H1 (cell line): ENCODE data around the gene UBR1. TPM values are rescaled to one million over a fixed set of nuclear protein-coding genes. Genes with fewer than 3 reads are reported as not detected.
A peak's percentile ranks its signal among the peaks of the same experiment; 100 is the strongest.

Experiments
- CTCF ChIA-PET: fragments of 300-600 bp; sonication (Branson Sonifier 250); formaldehyde crosslinking; loops from one replicate; lab custom pipeline; 2021; ENCODE audit not compliant: partially characterized antibody; lab: Charles Lee
- POLR2A ChIA-PET: fragments of 300-600 bp; sonication (Branson Sonifier 250); formaldehyde crosslinking; loops from one replicate; lab custom pipeline; 2021; ENCODE audit warnings: inconsistent platforms; ENCODE audit not compliant: partially characterized antibody; lab: Charles Lee
- DNase-seq, 2 experiments: peaks; one replicate each; pipeline versions ENCODE4 v3.0.0 to v3.0.0-alpha.2; 2010 to 2022; ENCODE audit warnings: low spot score in 2 of 2, low read depth in 1 of 2, mixed read lengths in 1 of 2
- FAIRE-seq: peaks from 2 replicates; lab custom pipeline; 2011; peaks lifted over from hg19 to GRCh38; lab: Jason Lieb, UNC
- H2AFZ ChIP-seq: 2 replicates; pipeline ENCODE4 v1.8.1; 2012; ENCODE audit warnings: low read length, inconsistent platforms
- H2AK5ac ChIP-seq: 2 replicates; pipeline ENCODE4 v1.6.1; 2013; ENCODE audit warnings: low read depth, low read length
- H2BK120ac ChIP-seq: replicated peaks from 2 replicates; pipeline ENCODE3; 2013; ENCODE audit warnings: low read depth, low read length, inconsistent platforms
- H2BK12ac ChIP-seq: 2 replicates; pipeline ENCODE4 v1.6.1; 2013; ENCODE audit warnings: low read depth, low read length
- H2BK15ac ChIP-seq: 2 replicates; pipeline ENCODE4 v1.6.1; 2013; ENCODE audit warnings: low read length
- H2BK20ac ChIP-seq: 2 replicates; pipeline ENCODE4 v1.6.1; 2013; ENCODE audit warnings: low read length
- H2BK5ac ChIP-seq: 2 replicates; pipeline ENCODE4 v1.6.1; 2013; ENCODE audit warnings: low read depth, low read length
- H3K14ac ChIP-seq: 2 replicates; pipeline ENCODE4 v1.6.1; 2013; ENCODE audit warnings: inconsistent platforms; ENCODE audit not compliant: insufficient read length
- H3K18ac ChIP-seq: 2 replicates; pipeline ENCODE4 v1.6.1; 2013; ENCODE audit warnings: low read length; ENCODE audit errors: extremely low read depth
- H3K23ac ChIP-seq: 2 replicates; pipeline ENCODE4 v1.6.1; 2013; ENCODE audit warnings: inconsistent platforms; ENCODE audit not compliant: insufficient read length
- H3K23me2 ChIP-seq: 2 replicates; pipeline ENCODE4 v1.6.1; 2013; ENCODE audit warnings: low read depth, low read length
- H3K27ac ChIP-seq: 2 replicates; pipeline ENCODE4 v1.6.1; 2011; ENCODE audit warnings: low read depth, low read length, inconsistent platforms
- H3K27me3 ChIP-seq, 4 experiments: replicated peaks in 1 of 4; 1 replicate in 1 of 4; 2 replicates in 3 of 4; pipeline versions ENCODE4 v1.6.1 to v1.8.1; 2011 to 2013; ENCODE audit warnings: low read length in 3 of 4, mild to moderate bottlenecking in 3 of 4, inconsistent platforms in 2 of 4, mixed read lengths in 2 of 4, moderate library complexity in 1 of 4; ENCODE audit not compliant: control insufficient read depth in 3 of 4, insufficient read depth in 3 of 4; ENCODE audit errors: extremely low read depth in 1 of 4
- H3K36me3 ChIP-seq, 4 experiments: 2 replicates each; pipeline versions ENCODE4 v1.6.1 to v1.8.1; 2011 to 2013; ENCODE audit warnings: mild to moderate bottlenecking in 4 of 4, low read length in 3 of 4, moderate library complexity in 2 of 4, control low read depth in 1 of 4, inconsistent platforms in 1 of 4; ENCODE audit not compliant: insufficient read depth in 4 of 4, control insufficient read depth in 2 of 4
- H3K4ac ChIP-seq: replicated peaks from 2 replicates; pipeline ENCODE3; 2013; ENCODE audit warnings: low read length, low read depth, mixed read lengths, inconsistent platforms; ENCODE audit not compliant: insufficient read length
- H3K4me1 ChIP-seq, 4 experiments: replicated peaks in 1 of 4; 1 replicate in 1 of 4; 2 replicates in 3 of 4; pipeline versions ENCODE4 v1.6.1 to v1.8.1; 2011 to 2013; ENCODE audit warnings: low read length in 3 of 4, inconsistent platforms in 2 of 4, mixed read lengths in 1 of 4; ENCODE audit not compliant: insufficient read depth in 4 of 4, control insufficient read depth in 3 of 4
- H3K4me2 ChIP-seq, 2 experiments: 2 replicates each; pipeline versions ENCODE4 v1.6.1 to v1.8.1; 2011 to 2013; ENCODE audit warnings: low read depth in 2 of 2, low read length in 2 of 2, control low read depth in 1 of 2, inconsistent platforms in 1 of 2, mild to moderate bottlenecking in 1 of 2; ENCODE audit not compliant: insufficient read depth in 1 of 2
- H3K4me3 ChIP-seq, 4 experiments: fragments of 200-600, 300-600 bp in 1 of 4; sonication (generic), shearing (Covaris generic), sonication (Bioruptor Twin) in 1 of 4; 2 replicates each; pipeline versions ENCODE4 v1.5.1 to v1.8.1; 2011 to 2016; ENCODE audit warnings: low read length in 4 of 4, low read depth in 3 of 4, control low read depth in 2 of 4, inconsistent platforms in 2 of 4, mild to moderate bottlenecking in 2 of 4, mixed read lengths in 1 of 4, moderate library complexity in 1 of 4; ENCODE audit not compliant: insufficient read depth in 2 of 4; ENCODE audit errors: extremely low read depth in 1 of 4
- H3K56ac ChIP-seq: replicated peaks from 2 replicates; pipeline ENCODE3; 2013; ENCODE audit warnings: low read depth, mild to moderate bottlenecking, mixed read lengths, low read length, inconsistent platforms; ENCODE audit not compliant: insufficient read length
- H3K79me1 ChIP-seq: 2 replicates; pipeline ENCODE4 v1.6.1; 2013; ENCODE audit warnings: low read depth, low read length, control low read depth
- H3K79me2 ChIP-seq, 2 experiments: 2 replicates each; pipeline versions ENCODE4 v1.6.1 to v1.8.1; 2012 to 2013; ENCODE audit warnings: low read length in 2 of 2, mild to moderate bottlenecking in 2 of 2, inconsistent platforms in 1 of 2; ENCODE audit not compliant: insufficient read depth in 2 of 2, control insufficient read depth in 1 of 2
- H3K9ac ChIP-seq, 4 experiments: replicated peaks in 1 of 4; 1 replicate in 1 of 4; 2 replicates in 3 of 4; pipeline versions ENCODE4 v1.6.1 to v1.8.1; 2011 to 2013; ENCODE audit warnings: low read depth in 3 of 4, low read length in 3 of 4, control low read depth in 2 of 4, mild to moderate bottlenecking in 2 of 4, moderate library complexity in 2 of 4, inconsistent platforms in 1 of 4; ENCODE audit errors: extremely low read depth in 1 of 4
- H3K9me3 ChIP-seq, 2 experiments: 2 replicates each; pipeline versions ENCODE4 v1.6.1 to v1.8.1; 2012 to 2013; ENCODE audit warnings: mild to moderate bottlenecking in 2 of 2, moderate library complexity in 2 of 2, control low read depth in 1 of 2, inconsistent platforms in 1 of 2, low read depth in 1 of 2, low read length in 1 of 2, mixed read lengths in 1 of 2; ENCODE audit not compliant: insufficient read depth in 2 of 2
- H4K20me1 ChIP-seq, 2 experiments: replicated peaks in 1 of 2; 2 replicates each; pipeline versions ENCODE3 to v1.8.1; 2011 to 2013; ENCODE audit warnings: inconsistent platforms in 2 of 2, low read length in 2 of 2, mild to moderate bottlenecking in 1 of 2; ENCODE audit not compliant: insufficient read depth in 2 of 2, control insufficient read depth in 1 of 2
- H4K5ac ChIP-seq: 2 replicates; pipeline ENCODE4 v1.6.1; 2013; ENCODE audit warnings: low read length, low read depth, mixed read lengths, inconsistent platforms; ENCODE audit not compliant: insufficient read length
- H4K8ac ChIP-seq: 2 replicates; pipeline ENCODE4 v1.8.0; 2013; ENCODE audit warnings: mild to moderate bottlenecking, moderate library complexity, low read length, inconsistent platforms; ENCODE audit not compliant: insufficient read depth; ENCODE audit errors: extremely low read depth
- H4K91ac ChIP-seq: replicated peaks from 2 replicates; pipeline ENCODE3; 2013; ENCODE audit warnings: low read length, mixed read lengths, inconsistent platforms; ENCODE audit not compliant: insufficient read length
- BRCA1 ChIP-seq: IDR thresholded peaks from 2 replicates; pipeline ENCODE4 v1.6.1; 2012; ENCODE audit warnings: low read depth, low read length, improper control_type of control experiment
- CEBPB ChIP-seq: IDR thresholded peaks from 2 replicates; pipeline ENCODE4 v1.6.1; 2012; ENCODE audit warnings: low read depth, low read length
- CHD2 ChIP-seq: IDR thresholded peaks from 2 replicates; pipeline ENCODE4 v1.6.1; 2012; ENCODE audit warnings: low read length, improper control_type of control experiment
- CREB1 ChIP-seq: IDR thresholded peaks from 2 replicates; pipeline ENCODE4 v1.6.1; 2012; ENCODE audit warnings: inconsistent platforms
- EGR1 ChIP-seq: IDR thresholded peaks from 2 replicates; pipeline ENCODE4 v1.6.1; 2011; ENCODE audit warnings: low read depth, low read length, borderline replicate concordance
- FOSL1 ChIP-seq: IDR thresholded peaks from 2 replicates; pipeline ENCODE4 v1.6.1; 2011; ENCODE audit warnings: mild to moderate bottlenecking, low read depth, low read length, moderate library complexity; ENCODE audit not compliant: insufficient read depth
- HDAC2 ChIP-seq, 2 experiments: fragments of 300-600 bp in 1 of 2; sonication (generic) in 1 of 2; IDR thresholded peaks; 2 replicates each; pipeline ENCODE4 v1.6.1; 2011 to 2012; ENCODE audit warnings: low read depth in 2 of 2, low read length in 2 of 2, mild to moderate bottlenecking in 2 of 2, moderate library complexity in 2 of 2, borderline replicate concordance in 1 of 2, inconsistent platforms in 1 of 2
- JUND ChIP-seq: IDR thresholded peaks from 2 replicates; pipeline ENCODE4 v1.6.1; 2011; ENCODE audit warnings: mild to moderate bottlenecking, improper control_type of control experiment, low read length
- KDM1A ChIP-seq: fragments of 200-600, 300-600 bp; sonication (generic); IDR thresholded peaks from 2 replicates; pipeline ENCODE4 v1.7.1; 2016; ENCODE audit warnings: mild to moderate bottlenecking, low read length, borderline replicate concordance
- TAF1 ChIP-seq: IDR thresholded peaks from 2 replicates; pipeline ENCODE4 v1.6.1; 2011; ENCODE audit warnings: mild to moderate bottlenecking, low read depth, low read length
- TBP ChIP-seq: IDR thresholded peaks from 2 replicates; pipeline ENCODE4 v1.6.1; 2011; ENCODE audit warnings: low read depth, low read length, improper control_type of control experiment
- USF2 ChIP-seq: IDR thresholded peaks from 2 replicates; pipeline ENCODE4 v1.6.1; 2011; ENCODE audit warnings: low read length, improper control_type of control experiment
- WGBS, 2 experiments: shearing (Covaris generic) in 1 of 2; methylation state at CpG; one replicate each; pipeline versions ENCODE4 v1.1.6 to v1.1.7; 2013 to 2015; ENCODE audit warnings: low lambda C conversion rate in 2 of 2, mixed read lengths in 2 of 2, inconsistent platforms in 1 of 2, low coverage in 1 of 2, missing lambda C conversion rate in 1 of 2; ENCODE audit not compliant: insufficient replicate concordance in 2 of 2, insufficient coverage in 1 of 2, insufficient read length in 1 of 2; ENCODE audit errors: extremely low coverage in 1 of 2, missing lambda C conversion rate in 1 of 2; 5-methylcytosine and 5-hydroxymethylcytosine counted together
- polyA plus RNA-seq, 7 experiments: library from polyadenylated mRNA; depleted of rRNA in 3 of 7; stranded (reverse) in 5 of 7; unstranded in 2 of 7; fragments of >200 nt in 5 of 7; fragments of 200-250 nt in 2 of 7; gene quantifications; 1 replicate in 5 of 7; 2 replicates in 1 of 7; 4 replicates in 1 of 7; pipeline versions ENCODE4 v1.2.1 to v1.2.3, GENCODE V29; 2011 to 2013; ENCODE audit warnings: missing spikeins in 2 of 7, mixed read lengths in 2 of 7
- total RNA-seq: library from RNA; stranded (reverse); fragmentation: NEBNext Ultra II Directional; extraction: Animal tissue kit (Norgen Biotek cat#: 25700); gene quantifications from 2 replicates; pipeline ENCODE4 v1.2.1, GENCODE V29; 2021

UBR1 gene
- total and polyA plus RNA-seq, 2 of the 8 experiments (the other 6 are each of a cell fraction or from before 2014, with no cell fraction given) = 3.7 to 18.7 TPM

- H2BK5ac ChIP-seq = no peak overlapping the region
- peaks cover 0 to 14% (median 9%) of the 10 kb centered on the region in 4 experiments; a peak in 4 of 8 replicates for H3K36me3 ChIP-seq
- no peak overlapping the region for H3K14ac ChIP-seq
- no peak overlapping the region for H3K56ac ChIP-seq
- H2BK15ac ChIP-seq = no peak overlapping the region
- H3K4me2 ChIP-seq = no peak overlapping the region
- H2AK5ac ChIP-seq = no peak overlapping the region
- peak overlapping the region in 1 of 4 experiments; percentile 37; a peak in 1 of 7 replicates for H3K9ac ChIP-seq
- H2BK12ac ChIP-seq = no peak overlapping the region
- peaks cover 0 to 2% (median 0%) of the 10 kb centered on the region in 4 experiments; a peak in 2 of 7 replicates for H3K4me1 ChIP-seq
- FAIRE-seq = no peak
- no peak overlapping the region for H4K5ac ChIP-seq
- 82% methylated on average over 1 of the region's 1 CpG; no CpG with 5 or more reads in 1 of the 2 experiments for WGBS, 2 experiments
- no peak overlapping the region for H3K4ac ChIP-seq
- no peak overlapping the region for H2AFZ ChIP-seq
- H4K20me1 ChIP-seq = no peaks in the 10 kb centered on the region
- H3K23me2 ChIP-seq = no peaks in the 10 kb centered on the region
- no peak overlapping the region for H4K8ac ChIP-seq
- peaks cover 0 to 23% of the 10 kb centered on the region in 2 experiments; a peak in 2 of 4 replicates for H3K79me2 ChIP-seq
- no peak overlapping the region for H3K27ac ChIP-seq
- no peak overlapping the region for H4K91ac ChIP-seq
- DNase-seq = no peak
- ChIA-PET CTCF (interaction anchor here (0.7 to 1.2 kb wide), 2 partner anchors 30 to 118 kb away, joined by 3 read pairs; no protein-coding TSS in a partner anchor), POLR2A (interaction anchor here (0.6 kb wide), 1 partner anchor 11 kb away, joined by 3 read pairs; no protein-coding TSS in a partner anchor)
- H3K18ac ChIP-seq = no peak overlapping the region
- H3K9me3 ChIP-seq = no peaks in the 10 kb centered on the region
- no peak overlapping the region for H3K4me3 ChIP-seq
- no peaks in the 10 kb centered on the region for H3K27me3 ChIP-seq
- no peak overlapping the region for H3K23ac ChIP-seq
- H2BK120ac ChIP-seq = no peak overlapping the region
- no peaks in the 10 kb centered on the region; the same call in 1 of the 2 replicates for H3K79me1 ChIP-seq
- no peak overlapping the region for H2BK20ac ChIP-seq
- no peak for TF ChIP-seq KDM1A
- no peak for TF ChIP-seq TBP
- TF ChIP-seq EGR1 = no peak
- TF ChIP-seq FOSL1 = no peak
- no peak for TF ChIP-seq CEBPB
- TF ChIP-seq CREB1 = no peak
- TF ChIP-seq USF2 = no peak
- no peak for TF ChIP-seq JUND
- TF ChIP-seq BRCA1 = no peak
- no peak for TF ChIP-seq HDAC2 (IDR thresholded peaks at IDR 0.05; ENCODE audit: borderline replicate concordance in 1 of 2, low read depth in 2 of 2, low read length in 2 of 2)
- no peak for TF ChIP-seq TAF1
- no peak for TF ChIP-seq CHD2
Observed at GRCh38 chr15:43086551-43086950, 19.3 kb downstream of the UBR1 start.
